WTC11 (cell line): ENCODE data around the gene ZNF41. TPM values are rescaled to one million over a fixed set of nuclear protein-coding genes. Genes with fewer than 3 reads are reported as not detected.

ENCODE experiments used
- ATAC-seq: fragments of 200-7000 bp; cut with Tn5 transposase; 2 replicates; pipeline ENCODE4 v1.10.0; 2021; ENCODE audit warnings: mild to moderate bottlenecking, moderate library complexity
- CTCF ChIA-PET: fragments of 300-600 bp; sonication (Branson Sonifier 250); formaldehyde crosslinking; loops from one replicate; lab custom pipeline; 2021; ENCODE audit warnings: antibody characterized with exemption; lab: Charles Lee
- POLR2A ChIA-PET: fragments of 350-600 bp; sonication (Branson Sonifier 250); formaldehyde crosslinking; loops from one replicate; lab custom pipeline; 2021; ENCODE audit warnings: antibody characterized with exemption; lab: Charles Lee
- DNase-seq: peaks from one replicate; pipeline ENCODE4 v3.0.0; 2021; ENCODE audit warnings: low spot score
- H3K27ac Mint-ChIP-seq: 2 replicates; pipeline ENCODE4 v1.8.0; 2021; ENCODE audit warnings: mixed read lengths
- H3K27me3 Mint-ChIP-seq: 2 replicates; pipeline ENCODE4 v1.8.0; 2021; ENCODE audit warnings: low read depth, mild to moderate bottlenecking, moderate library complexity, mixed read lengths
- H3K36me3 Mint-ChIP-seq: 2 replicates; pipeline ENCODE4 v1.8.0; 2021; ENCODE audit warnings: mixed read lengths
- H3K4me1 Mint-ChIP-seq: 2 replicates; pipeline ENCODE4 v1.8.0; 2022; ENCODE audit warnings: mixed read lengths
- H3K4me3 Mint-ChIP-seq: 2 replicates; pipeline ENCODE4 v1.8.0; 2021; ENCODE audit warnings: mild to moderate bottlenecking, moderate library complexity, mixed read lengths
- H3K9me3 Mint-ChIP-seq: 2 replicates; pipeline ENCODE4 v1.8.0; 2021; ENCODE audit warnings: mixed read lengths
- AFF4 ChIP-seq: sonication (generic); formaldehyde crosslinking; IDR thresholded peaks from 2 replicates; pipeline ENCODE4 v1.8.1; 2023; ENCODE audit warnings: mild to moderate bottlenecking, missing genetic modification reagents, borderline replicate concordance
- ATF6 ChIP-seq: sonication (generic); formaldehyde crosslinking; IDR thresholded peaks from 2 replicates; pipeline ENCODE4 v1.8.1; 2023; ENCODE audit warnings: mild to moderate bottlenecking, missing genetic modification reagents
- GTF2I ChIP-seq: fragments of 250-450 bp; sonication (Bioruptor Pico); conservative IDR thresholded peaks from 2 replicates; pipeline ENCODE4 v1.4.0; 2021; ENCODE audit warnings: mild to moderate bottlenecking
- HMGA2 ChIP-seq: fragments of 250-450 bp; sonication (Bioruptor Pico); IDR thresholded peaks from 2 replicates; pipeline ENCODE4 v1.4.0; 2021; ENCODE audit warnings: mild to moderate bottlenecking, moderate library complexity
- MAX ChIP-seq: sonication (generic); formaldehyde crosslinking; IDR thresholded peaks from 2 replicates; pipeline ENCODE4 v1.8.0; 2022; ENCODE audit warnings: mild to moderate bottlenecking, missing genetic modification reagents
- NR2C2 ChIP-seq: sonication (generic); formaldehyde crosslinking; IDR thresholded peaks from 2 replicates; pipeline ENCODE4 v1.8.0; 2022; ENCODE audit warnings: mild to moderate bottlenecking, missing genetic modification reagents
- PRRX2 ChIP-seq: fragments of 250-450 bp; sonication (Bioruptor Pico); IDR thresholded peaks from 2 replicates; pipeline ENCODE4 v1.8.0; 2021; ENCODE audit warnings: mild to moderate bottlenecking
- SOX15 ChIP-seq: fragments of 250-450 bp; sonication (Bioruptor Pico); IDR thresholded peaks from 2 replicates; pipeline ENCODE4 v1.9.0; 2021; ENCODE audit warnings: mild to moderate bottlenecking
- SP1 ChIP-seq: sonication (generic); formaldehyde crosslinking; conservative IDR thresholded peaks from 2 replicates; pipeline ENCODE4 v1.8.1; 2022; ENCODE audit warnings: missing genetic modification reagents
- ZBTB21 ChIP-seq: sonication (generic); formaldehyde crosslinking; IDR thresholded peaks from 2 replicates; pipeline ENCODE4 v1.8.1; 2023; ENCODE audit warnings: mild to moderate bottlenecking, missing genetic modification reagents, borderline replicate concordance
- ZNF138 ChIP-seq: sonication (generic); formaldehyde crosslinking; conservative IDR thresholded peaks from 2 replicates; pipeline ENCODE4 v1.8.1; 2022; ENCODE audit warnings: mild to moderate bottlenecking, moderate library complexity, missing genetic modification reagents
- ZNF232 ChIP-seq: sonication (generic); formaldehyde crosslinking; IDR thresholded peaks from 2 replicates; pipeline ENCODE4 v1.8.0; 2022; ENCODE audit warnings: mild to moderate bottlenecking, missing genetic modification reagents
- ZNF532 ChIP-seq: fragments of 250-450 bp; sonication (Bioruptor Pico); IDR thresholded peaks from 2 replicates; pipeline ENCODE4 v1.9.0; 2021; ENCODE audit warnings: mild to moderate bottlenecking, borderline replicate concordance
- total RNA-seq: library from RNA; stranded (reverse); gene quantifications from 3 replicates; pipeline ENCODE4 v1.2.3, GENCODE V29; 2021
- TF ChIP-seq, protein P1 (sequence below): sonication (generic); formaldehyde crosslinking; IDR thresholded peaks from 2 replicates; pipeline ENCODE4 v1.8.0; 2022; ENCODE audit warnings: mild to moderate bottlenecking, missing genetic modification reagents
- TF ChIP-seq, protein P2 (sequence below): sonication (generic); formaldehyde crosslinking; IDR thresholded peaks from 2 replicates; pipeline ENCODE4 v1.8.0; 2023; ENCODE audit warnings: missing genetic modification reagents

Gene ZNF41
- total RNA-seq, 1 experiment from 2014 or later: 4.9 TPM

DNA sequence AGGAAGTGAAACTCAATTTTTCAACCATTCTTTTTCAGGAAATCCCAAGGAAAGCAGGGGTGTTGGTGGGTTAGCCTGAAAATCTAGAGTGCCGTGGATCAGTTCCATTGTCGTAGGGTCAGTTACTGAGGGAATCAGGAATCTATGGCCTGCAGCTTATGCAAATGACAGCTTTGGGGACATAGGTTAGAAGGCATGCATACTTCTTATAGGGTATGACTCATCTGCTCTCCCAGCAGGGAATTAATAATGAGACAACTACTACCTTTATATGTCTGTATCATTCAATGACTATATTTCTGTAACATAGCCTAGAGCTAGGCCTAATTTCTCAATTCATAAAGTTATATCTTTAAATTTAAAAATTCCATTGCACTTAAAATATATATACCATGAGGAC lies 36.6 kb downstream of the ZNF41 start:
- H3K4me1 Mint-ChIP-seq: no peaks in the 10 kb centered on the region
- H3K27ac Mint-ChIP-seq: no peak overlapping the region; the same call in 1 of the 2 replicates
- ATAC-seq (no peak), DNase-seq (no peak)
- peaks cover 54% of the 10 kb centered on the region for H3K36me3 Mint-ChIP-seq
- TF ChIP-seq MAX (CRISPR knock-in tag) (no peak), ATF6 (no peak)
- ChIA-PET CTCF (no interaction called here), POLR2A (no interaction called here)
- no peak overlapping the region for H3K4me3 Mint-ChIP-seq
- H3K9me3 Mint-ChIP-seq: peaks cover 33% of the 10 kb centered on the region
- H3K27me3 Mint-ChIP-seq: no peaks in the 10 kb centered on the region

- ChIA-PET POLR2A (no interaction called here), CTCF (no interaction called here)
- Mint-ChIP-seq H3K27me3 (no peaks in the 10 kb centered on the region), H3K36me3 (no peaks in the 10 kb centered on the region; the same call in 1 of the 2 replicates), H3K4me1 (no peaks in the 10 kb centered on the region), H3K9me3 (peaks cover 4% of the 10 kb centered on the region; the same call in 1 of the 2 replicates), H3K4me3 (no peak overlapping the region), H3K27ac (no peak overlapping the region)
- ATAC-seq (no peak), DNase-seq (no peak)
- TF ChIP-seq ZNF138 (CRISPR knock-in tag) (no peak), NR2C2 (CRISPR knock-in tag) (no peak), AFF4 (no peak), SOX15 (no peak), HMGA2 (CRISPR knock-in tag) (no peak), GTF2I (CRISPR knock-in tag) (no peak), ZBTB21 (CRISPR knock-in tag) (no peak), ZNF232 (CRISPR knock-in tag) (no peak), ZNF532 (CRISPR knock-in tag) (no peak), PRRX2 (no peak), SP1 (CRISPR knock-in tag) (no peak)
- TF ChIP-seq, protein P1, sequence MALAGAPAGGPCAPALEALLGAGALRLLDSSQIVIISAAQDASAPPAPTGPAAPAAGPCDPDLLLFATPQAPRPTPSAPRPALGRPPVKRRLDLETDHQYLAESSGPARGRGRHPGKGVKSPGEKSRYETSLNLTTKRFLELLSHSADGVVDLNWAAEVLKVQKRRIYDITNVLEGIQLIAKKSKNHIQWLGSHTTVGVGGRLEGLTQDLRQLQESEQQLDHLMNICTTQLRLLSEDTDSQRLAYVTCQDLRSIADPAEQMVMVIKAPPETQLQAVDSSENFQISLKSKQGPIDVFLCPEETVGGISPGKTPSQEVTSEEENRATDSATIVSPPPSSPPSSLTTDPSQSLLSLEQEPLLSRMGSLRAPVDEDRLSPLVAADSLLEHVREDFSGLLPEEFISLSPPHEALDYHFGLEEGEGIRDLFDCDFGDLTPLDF (CRISPR knock-in tag): no peak
- TF ChIP-seq, protein P2, sequence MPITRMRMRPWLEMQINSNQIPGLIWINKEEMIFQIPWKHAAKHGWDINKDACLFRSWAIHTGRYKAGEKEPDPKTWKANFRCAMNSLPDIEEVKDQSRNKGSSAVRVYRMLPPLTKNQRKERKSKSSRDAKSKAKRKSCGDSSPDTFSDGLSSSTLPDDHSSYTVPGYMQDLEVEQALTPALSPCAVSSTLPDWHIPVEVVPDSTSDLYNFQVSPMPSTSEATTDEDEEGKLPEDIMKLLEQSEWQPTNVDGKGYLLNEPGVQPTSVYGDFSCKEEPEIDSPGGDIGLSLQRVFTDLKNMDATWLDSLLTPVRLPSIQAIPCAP (CRISPR knock-in tag): no peak
Observed at GRCh38 chrX:47430925-47431324, 52.1 kb downstream of the ZNF41 start.
